Esophagus squamous epithelium (tissue), 4 donors: ENCODE data around the gene LDOC1.

ENCODE experiments used
- POLR2A ChIP-seq, 4 donors: fragments of 450-650 bp; IDR thresholded peaks; one replicate each; pipeline ENCODE4 v1.6.1; 2017; ENCODE audit warnings: antibody characterized with exemption in 4 of 4, mild to moderate bottlenecking in 4 of 4, moderate library complexity in 3 of 4
- TF ChIP-seq, protein P1 (sequence below), 6 experiments: fragments of 450-650 bp in 4 of 6; fragments of 200-600 bp in 2 of 6; sonication (generic) in 2 of 6; IDR thresholded peaks; one replicate each; pipeline ENCODE4 v1.5.1; 2016 to 2019; ENCODE audit warnings: antibody characterized with exemption in 6 of 6, mild to moderate bottlenecking in 4 of 6, moderate library complexity in 4 of 6

DNA sequence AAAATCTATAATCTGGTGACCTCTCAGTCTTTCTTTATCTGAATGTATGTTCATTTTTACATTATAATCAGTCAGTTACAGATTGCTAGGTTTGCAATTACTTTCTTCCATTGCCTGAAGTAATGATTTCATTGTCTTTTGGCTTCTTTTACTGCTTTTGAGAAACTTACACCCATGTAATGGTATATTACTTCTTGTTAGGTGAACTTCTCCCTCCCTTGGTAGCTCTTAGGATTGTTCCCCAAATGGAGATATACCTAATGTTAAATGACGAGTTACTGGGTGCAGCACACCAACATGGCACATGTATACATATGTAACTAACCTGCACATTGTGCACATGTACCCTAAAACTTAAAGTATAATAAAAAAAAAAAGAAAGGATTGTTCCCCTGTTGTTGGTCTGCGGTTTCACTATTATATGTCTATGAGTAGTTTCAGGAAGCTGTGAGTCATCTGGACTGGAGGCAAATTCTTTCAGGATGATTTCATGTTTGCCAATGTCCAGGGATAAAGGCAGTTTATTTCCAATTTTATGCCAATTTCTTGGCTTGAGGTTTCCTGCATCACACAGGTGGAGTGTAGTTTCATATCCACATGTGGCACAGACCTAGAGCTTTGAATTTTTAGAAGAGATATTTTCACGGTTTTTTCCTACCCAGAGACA, 43.5 kb upstream of the LDOC1 start:
- TF ChIP-seq, protein P1, sequence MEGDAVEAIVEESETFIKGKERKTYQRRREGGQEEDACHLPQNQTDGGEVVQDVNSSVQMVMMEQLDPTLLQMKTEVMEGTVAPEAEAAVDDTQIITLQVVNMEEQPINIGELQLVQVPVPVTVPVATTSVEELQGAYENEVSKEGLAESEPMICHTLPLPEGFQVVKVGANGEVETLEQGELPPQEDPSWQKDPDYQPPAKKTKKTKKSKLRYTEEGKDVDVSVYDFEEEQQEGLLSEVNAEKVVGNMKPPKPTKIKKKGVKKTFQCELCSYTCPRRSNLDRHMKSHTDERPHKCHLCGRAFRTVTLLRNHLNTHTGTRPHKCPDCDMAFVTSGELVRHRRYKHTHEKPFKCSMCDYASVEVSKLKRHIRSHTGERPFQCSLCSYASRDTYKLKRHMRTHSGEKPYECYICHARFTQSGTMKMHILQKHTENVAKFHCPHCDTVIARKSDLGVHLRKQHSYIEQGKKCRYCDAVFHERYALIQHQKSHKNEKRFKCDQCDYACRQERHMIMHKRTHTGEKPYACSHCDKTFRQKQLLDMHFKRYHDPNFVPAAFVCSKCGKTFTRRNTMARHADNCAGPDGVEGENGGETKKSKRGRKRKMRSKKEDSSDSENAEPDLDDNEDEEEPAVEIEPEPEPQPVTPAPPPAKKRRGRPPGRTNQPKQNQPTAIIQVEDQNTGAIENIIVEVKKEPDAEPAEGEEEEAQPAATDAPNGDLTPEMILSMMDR (IDR thresholded peaks at IDR 0.05): no peak
- TF ChIP-seq POLR2A (IDR thresholded peaks at IDR 0.05): no peak
